ENCODE data around the gene BAZ1A.

The BAZ1A gene

DNA sequence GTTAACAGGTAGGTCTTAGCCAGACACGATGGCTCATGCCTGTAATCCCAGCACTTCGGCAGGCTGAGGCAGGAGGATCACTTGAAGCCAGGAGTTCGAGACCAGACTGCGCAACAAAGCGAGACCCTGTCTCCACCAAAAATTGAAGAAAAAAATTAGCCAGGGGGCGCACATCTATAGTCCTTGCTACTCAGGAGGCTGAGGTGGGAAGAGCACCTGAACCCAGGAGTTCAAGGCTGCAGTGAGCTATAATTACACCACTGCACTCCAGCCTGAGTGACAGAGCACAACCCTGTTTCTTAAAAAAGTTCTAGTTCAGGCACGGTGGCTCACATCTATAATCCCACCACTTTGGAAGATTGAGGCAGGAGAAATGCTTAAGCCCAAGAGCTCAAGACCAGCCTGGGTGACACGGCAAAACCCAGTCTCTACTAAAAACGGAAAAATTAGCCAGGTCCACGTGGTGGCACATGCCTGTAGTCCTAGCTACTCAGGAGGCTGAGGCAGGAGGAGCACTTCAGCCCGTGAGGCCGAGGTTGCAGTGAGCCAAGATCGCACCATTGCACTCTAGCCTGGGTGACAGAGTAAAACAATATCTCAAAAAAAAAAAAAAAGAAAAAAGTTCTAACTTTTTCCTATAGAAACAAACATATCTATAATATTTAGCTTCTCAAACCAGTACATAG lies 9.1 kb downstream of the BAZ1A start:
- Histone ChIP-seq H3K56ac (ENCODE audit: low read length) (no peak overlapping the region), H3K79me2 (ENCODE audit: control insufficient read depth, insufficient read depth, low read length) (peaks cover 31% of the 10 kb centered on the region), H3K9ac (ENCODE audit: low read length) (no peak overlapping the region), H3K79me1 (ENCODE audit: low read length) (peaks cover 16% of the 10 kb centered on the region), H2AK5ac (ENCODE audit: low read length) (no peak overlapping the region), H3K4me3 (ENCODE audit: low read length) (no peak overlapping the region), H3K27me3 (ENCODE audit: insufficient read depth, low read length, poor library complexity) (no peaks in the 10 kb centered on the region), H4K8ac (ENCODE audit: low read depth, low read length) (no peak overlapping the region), H3K27ac (ENCODE audit: low read depth, low read length) (no peak overlapping the region), H3K4me1 (ENCODE audit: control insufficient read depth, low read depth, low read length) (no peaks in the 10 kb centered on the region), H3K4me2 (ENCODE audit: low read length) (no peak overlapping the region), H2BK120ac (ENCODE audit: low read depth, low read length) (no peak overlapping the region), H3K18ac (ENCODE audit: low read length) (no peak overlapping the region), H2BK5ac (ENCODE audit: low read length) (no peak overlapping the region), H4K5ac (ENCODE audit: low read length) (no peak overlapping the region), H3K36me3 (ENCODE audit: control insufficient read depth, insufficient read depth, low read length) (no peaks in the 10 kb centered on the region), H3K4ac (ENCODE audit: low read depth, low read length) (no peak overlapping the region), H3K23ac (ENCODE audit: low read length) (no peak overlapping the region), H2BK15ac (replicated peaks; ENCODE audit: low read depth) (no peak overlapping the region)
- WGBS (ENCODE audit: extremely low coverage, insufficient coverage, low lambda C conversion rate), result no CpG with 5 or more reads among the region's 13 CpGs
- DNase-seq, result no peak

GRCh38 chr14:34863844-34864243 lies 11.3 kb downstream of the BAZ1A start:
- Histone ChIP-seq H3K4ac (ENCODE audit: low read depth, low read length) (no peak overlapping the region), H3K27ac (ENCODE audit: low read depth, low read length) (no peak overlapping the region), H3K23ac (ENCODE audit: low read length) (no peak overlapping the region), H3K79me1 (ENCODE audit: low read length) (peaks cover 12% of the 10 kb centered on the region), H3K18ac (ENCODE audit: low read length) (no peak overlapping the region), H2BK5ac (ENCODE audit: low read length) (no peak overlapping the region), H3K56ac (ENCODE audit: low read length) (no peak overlapping the region), H3K4me1 (ENCODE audit: control insufficient read depth, low read depth, low read length) (no peaks in the 10 kb centered on the region), H3K9ac (ENCODE audit: low read length) (no peak overlapping the region), H2BK15ac (replicated peaks; ENCODE audit: low read depth) (no peak overlapping the region), H4K5ac (ENCODE audit: low read length) (no peak overlapping the region), H3K36me3 (ENCODE audit: control insufficient read depth, insufficient read depth, low read length) (no peaks in the 10 kb centered on the region), H3K4me2 (ENCODE audit: low read length) (no peak overlapping the region), H2AK5ac (ENCODE audit: low read length) (no peak overlapping the region), H3K27me3 (ENCODE audit: insufficient read depth, low read length, poor library complexity) (no peaks in the 10 kb centered on the region), H3K4me3 (ENCODE audit: low read length) (no peak overlapping the region), H2BK120ac (ENCODE audit: low read depth, low read length) (no peak overlapping the region), H3K79me2 (ENCODE audit: control insufficient read depth, insufficient read depth, low read length) (peaks cover 19% of the 10 kb centered on the region), H4K8ac (ENCODE audit: low read depth, low read length) (no peak overlapping the region)
- no peak for DNase-seq
- no CpG with 5 or more reads among the region's 1 CpG for WGBS (ENCODE audit: extremely low coverage, insufficient coverage, low lambda C conversion rate)

DNA sequence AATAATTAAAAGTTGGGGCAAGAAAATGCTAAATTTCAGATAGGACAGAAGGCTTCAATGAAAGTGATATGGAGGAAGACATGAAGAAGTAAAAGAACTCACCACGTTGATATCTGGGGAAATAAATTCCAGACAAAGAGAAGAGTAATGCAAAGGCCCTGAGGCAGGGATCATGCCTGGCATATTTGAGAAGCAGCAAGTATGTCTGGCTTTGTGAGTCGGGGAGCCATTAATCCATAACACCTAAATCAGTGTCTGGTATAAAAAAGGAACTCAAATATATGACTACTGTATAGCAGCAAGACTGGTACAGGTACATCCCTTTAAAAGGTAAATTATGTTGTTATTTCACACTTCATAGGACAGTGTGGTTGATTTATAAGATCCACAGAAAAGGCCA lies 16.4 kb downstream of the BAZ1A start:
- H3K36me3 ChIP-seq (ENCODE audit: control insufficient read depth, insufficient read depth, low read length), result peaks cover 5% of the 10 kb centered on the region
- H3K4me2 ChIP-seq (ENCODE audit: low read length), result no peak overlapping the region
- no peak overlapping the region for H3K23ac ChIP-seq (ENCODE audit: low read length)
- no peak overlapping the region for H3K9ac ChIP-seq (ENCODE audit: low read length)
- H2BK5ac ChIP-seq (ENCODE audit: low read length), result no peak overlapping the region
- H2BK120ac ChIP-seq (ENCODE audit: low read depth, low read length), result no peak overlapping the region
- DNase-seq, result no peak
- no peak overlapping the region for H3K56ac ChIP-seq (ENCODE audit: low read length)
- no peak overlapping the region for H4K8ac ChIP-seq (ENCODE audit: low read depth, low read length)
- no peak overlapping the region for H2AK5ac ChIP-seq (ENCODE audit: low read length)
- H3K18ac ChIP-seq (ENCODE audit: low read length), result no peak overlapping the region
- no peak overlapping the region for H4K5ac ChIP-seq (ENCODE audit: low read length)
- no CpG with 5 or more reads among the region's 2 CpGs for WGBS (ENCODE audit: extremely low coverage, insufficient coverage, low lambda C conversion rate)
- H3K79me2 ChIP-seq (ENCODE audit: control insufficient read depth, insufficient read depth, low read length), result no peaks in the 10 kb centered on the region
- H3K27ac ChIP-seq (ENCODE audit: low read depth, low read length), result no peak overlapping the region
- H3K27me3 ChIP-seq (ENCODE audit: insufficient read depth, low read length, poor library complexity), result no peaks in the 10 kb centered on the region
- H3K79me1 ChIP-seq (ENCODE audit: low read length), result peaks cover 11% of the 10 kb centered on the region
- H3K4ac ChIP-seq (ENCODE audit: low read depth, low read length), result no peak overlapping the region
- H2BK15ac ChIP-seq (replicated peaks; ENCODE audit: low read depth), result no peak overlapping the region
- no peaks in the 10 kb centered on the region for H3K4me1 ChIP-seq (ENCODE audit: control insufficient read depth, low read depth, low read length)
- no peak overlapping the region for H3K4me3 ChIP-seq (ENCODE audit: low read length)

- no peak overlapping the region for H2AK5ac ChIP-seq (ENCODE audit: low read length)
- no peak overlapping the region for H3K9ac ChIP-seq (ENCODE audit: low read length)
- peaks cover 5% of the 10 kb centered on the region for H3K36me3 ChIP-seq (ENCODE audit: control insufficient read depth, insufficient read depth, low read length)
These were observed 17.3 kb downstream of the BAZ1A start for GRCh38 chr14:34857689-34858449.

GRCh38 chr14:34853041-34853440 lies 22.1 kb downstream of the BAZ1A start:
- Histone ChIP-seq H4K8ac (ENCODE audit: low read depth, low read length) (no peak overlapping the region), H3K4me2 (ENCODE audit: low read length) (no peak overlapping the region), H3K4ac (ENCODE audit: low read depth, low read length) (no peak overlapping the region), H3K56ac (ENCODE audit: low read length) (no peak overlapping the region), H2BK15ac (replicated peaks; ENCODE audit: low read depth) (no peak overlapping the region), H3K79me2 (ENCODE audit: control insufficient read depth, insufficient read depth, low read length) (no peaks in the 10 kb centered on the region), H3K4me3 (ENCODE audit: low read length) (no peak overlapping the region), H3K27me3 (ENCODE audit: insufficient read depth, low read length, poor library complexity) (no peaks in the 10 kb centered on the region), H3K23ac (ENCODE audit: low read length) (no peak overlapping the region), H3K18ac (ENCODE audit: low read length) (no peak overlapping the region), H3K79me1 (ENCODE audit: low read length) (peaks cover 7% of the 10 kb centered on the region), H2AK5ac (ENCODE audit: low read length) (no peak overlapping the region), H2BK5ac (ENCODE audit: low read length) (no peak overlapping the region), H3K36me3 (ENCODE audit: control insufficient read depth, insufficient read depth, low read length) (peaks cover 4% of the 10 kb centered on the region), H3K4me1 (ENCODE audit: control insufficient read depth, low read depth, low read length) (no peaks in the 10 kb centered on the region), H2BK120ac (ENCODE audit: low read depth, low read length) (no peak overlapping the region), H3K27ac (ENCODE audit: low read depth, low read length) (no peak overlapping the region), H3K9ac (ENCODE audit: low read length) (no peak overlapping the region), H4K5ac (ENCODE audit: low read length) (no peak overlapping the region)
- no peak for DNase-seq

More at GRCh38 chr14:34857689-34858449, 17.3 kb downstream of the BAZ1A start:
- H2BK120ac ChIP-seq (ENCODE audit: low read depth, low read length), result no peak overlapping the region
- no peaks in the 10 kb centered on the region for H3K4me1 ChIP-seq (ENCODE audit: control insufficient read depth, low read depth, low read length)
- peaks cover 11% of the 10 kb centered on the region for H3K79me1 ChIP-seq (ENCODE audit: low read length)
- H4K5ac ChIP-seq (ENCODE audit: low read length), result no peak overlapping the region
- no CpG with 5 or more reads among the region's 7 CpGs for WGBS (ENCODE audit: extremely low coverage, insufficient coverage, low lambda C conversion rate)
- no peak overlapping the region for H2BK15ac ChIP-seq (replicated peaks; ENCODE audit: low read depth)
- no peak overlapping the region for H3K4me3 ChIP-seq (ENCODE audit: low read length)
- no peak overlapping the region for H4K8ac ChIP-seq (ENCODE audit: low read depth, low read length)
- no peak overlapping the region for H3K4me2 ChIP-seq (ENCODE audit: low read length)
- no peaks in the 10 kb centered on the region for H3K79me2 ChIP-seq (ENCODE audit: control insufficient read depth, insufficient read depth, low read length)
- no peak for DNase-seq
- H3K18ac ChIP-seq (ENCODE audit: low read length), result no peak overlapping the region
- H3K27ac ChIP-seq (ENCODE audit: low read depth, low read length), result no peak overlapping the region
- no peaks in the 10 kb centered on the region for H3K27me3 ChIP-seq (ENCODE audit: insufficient read depth, low read length, poor library complexity)
- no peak overlapping the region for H3K23ac ChIP-seq (ENCODE audit: low read length)
- H3K56ac ChIP-seq (ENCODE audit: low read length), result no peak overlapping the region
- H3K4ac ChIP-seq (ENCODE audit: low read depth, low read length), result no peak overlapping the region
- no peak overlapping the region for H2BK5ac ChIP-seq (ENCODE audit: low read length)

Measured in mesendoderm (in vitro differentiated cells).